Stimulated activated CD8-positive, alpha-beta memory T cell treated with anti-CD3 and anti-CD28 coated beads, Interleukin-15, amount 100 ng/mL, for 48 hours (primary cell): ENCODE measurements around the gene IGFN1.
A peak's percentile ranks its signal among the peaks of the same experiment; 100 is the strongest.

ENCODE experiments used
- DNase-seq, 2 donors: peaks; one replicate each; pipeline ENCODE4 v3.0.0-alpha.2; 2020; ENCODE audit warnings: low read depth in 2 of 2

IGFN1 gene

DNA sequence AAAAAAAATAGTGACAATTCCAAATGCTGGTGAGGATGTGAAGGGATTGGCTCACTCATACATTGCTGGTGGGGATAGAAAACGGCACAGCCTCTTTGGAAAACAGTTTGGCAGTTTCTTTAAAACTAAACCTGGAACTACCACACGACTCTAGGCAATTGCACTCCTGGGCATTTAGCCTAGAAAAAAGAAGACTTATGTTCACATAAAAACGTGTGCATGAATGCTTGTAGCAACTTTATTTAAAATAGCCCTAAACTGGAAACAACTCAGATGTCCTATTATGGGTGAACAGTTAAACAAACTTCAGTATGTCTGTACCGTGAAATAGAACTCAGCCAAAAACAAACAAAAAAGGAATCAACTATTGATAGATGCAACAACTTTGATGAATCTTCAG is 26.9 kb upstream of the IGFN1 start:
- no peak for DNase-seq

DNA sequence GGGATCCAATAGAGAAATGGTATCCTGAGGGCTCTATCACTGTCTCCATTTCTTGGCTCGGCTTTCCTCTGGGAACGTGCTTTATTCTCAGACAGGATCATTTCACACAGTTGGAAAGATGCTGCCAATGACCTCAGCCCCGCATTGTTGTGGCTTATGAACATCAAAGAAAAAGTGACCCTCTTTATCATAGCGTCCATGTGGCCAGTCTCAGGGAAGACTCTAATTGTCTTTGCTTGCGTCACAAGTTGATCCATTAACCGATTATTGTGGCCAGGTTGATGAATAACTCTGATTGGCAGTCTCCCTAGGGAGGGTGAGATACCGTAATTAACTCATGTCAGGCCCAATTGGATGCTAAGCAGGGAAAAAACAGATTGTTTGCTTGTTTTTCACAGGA is 26.0 kb upstream of the IGFN1 start:
- no peak for DNase-seq

DNA sequence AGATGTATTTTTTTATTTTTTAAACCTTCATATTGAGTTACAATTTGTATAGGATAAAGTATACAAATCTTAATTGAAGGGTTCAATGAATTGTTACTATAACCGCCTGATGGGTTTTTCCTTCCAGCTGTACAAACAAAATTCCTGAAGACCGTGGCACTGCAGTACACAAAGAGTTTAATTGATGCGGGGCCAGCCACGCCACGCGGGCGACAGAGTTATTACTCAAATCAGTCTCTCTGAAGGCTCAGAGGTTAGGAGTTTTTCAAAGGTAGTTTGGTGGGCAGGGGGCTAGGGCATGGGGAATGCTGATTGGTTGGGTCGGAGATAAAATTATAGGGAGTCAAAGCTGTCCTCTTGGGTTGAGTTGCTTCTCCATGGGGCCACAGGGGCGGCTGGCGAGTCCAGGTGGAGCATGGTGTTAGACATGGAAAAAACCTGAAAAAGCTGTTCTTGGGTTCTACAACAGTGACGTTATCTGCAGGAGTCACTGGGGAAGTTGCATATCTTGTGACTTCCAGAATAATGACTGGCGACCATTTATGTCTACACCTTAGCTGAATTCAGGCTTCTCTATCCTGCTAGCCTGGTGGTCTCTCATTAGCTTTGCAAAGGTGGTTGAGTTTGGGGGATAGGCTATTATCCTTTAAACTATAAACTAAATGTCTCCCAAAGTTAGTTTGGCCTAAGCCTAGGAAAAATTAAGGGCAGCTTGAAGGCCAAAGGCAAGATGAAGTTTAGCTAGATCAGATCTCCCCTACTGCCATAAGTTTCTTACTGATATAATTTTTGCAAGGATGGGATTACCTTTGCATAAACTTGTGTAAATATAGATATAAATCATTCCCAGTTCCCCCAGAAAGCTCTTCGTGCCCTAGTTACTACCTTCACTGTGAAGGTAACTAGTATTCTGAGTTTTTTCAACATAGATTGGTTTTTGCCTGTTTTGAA is 23.3 kb upstream of the IGFN1 start:
- DNase-seq: no peak

GRCh38 chr1:201169203-201169602 is 21.4 kb upstream of the IGFN1 start:
- DNase-seq: no peak

DNA sequence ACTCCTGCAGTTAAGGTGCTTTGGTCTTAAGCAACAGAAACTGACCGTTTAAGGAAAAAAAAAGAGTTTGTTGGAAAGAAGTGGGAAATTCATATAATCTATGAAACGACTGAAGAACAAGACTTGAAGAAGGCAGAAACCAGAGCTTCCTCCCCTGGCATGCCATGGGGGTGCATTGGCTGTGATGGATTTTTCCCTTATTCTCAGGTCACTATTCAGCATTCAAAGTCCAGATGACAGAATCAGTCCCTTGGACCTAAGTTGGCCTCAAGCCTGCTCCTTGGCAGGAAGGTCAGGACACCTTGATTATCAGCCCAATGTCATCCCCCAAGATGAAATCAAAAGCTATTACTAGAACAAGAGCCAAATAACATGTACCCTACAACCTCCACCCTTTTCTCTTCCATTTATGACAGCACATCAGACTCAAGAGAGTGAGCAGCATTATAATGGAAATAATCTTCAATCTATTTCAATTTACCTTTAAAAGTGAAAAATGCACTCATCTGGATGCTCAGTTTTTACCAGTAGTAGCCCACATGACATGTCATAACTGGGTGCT is 20.6 kb upstream of the IGFN1 start:
- no peak for DNase-seq

- DNase-seq: peak; percentile 81
These were observed 20.0 kb upstream of the IGFN1 start for GRCh38 chr1:201170533-201171062.

DNA sequence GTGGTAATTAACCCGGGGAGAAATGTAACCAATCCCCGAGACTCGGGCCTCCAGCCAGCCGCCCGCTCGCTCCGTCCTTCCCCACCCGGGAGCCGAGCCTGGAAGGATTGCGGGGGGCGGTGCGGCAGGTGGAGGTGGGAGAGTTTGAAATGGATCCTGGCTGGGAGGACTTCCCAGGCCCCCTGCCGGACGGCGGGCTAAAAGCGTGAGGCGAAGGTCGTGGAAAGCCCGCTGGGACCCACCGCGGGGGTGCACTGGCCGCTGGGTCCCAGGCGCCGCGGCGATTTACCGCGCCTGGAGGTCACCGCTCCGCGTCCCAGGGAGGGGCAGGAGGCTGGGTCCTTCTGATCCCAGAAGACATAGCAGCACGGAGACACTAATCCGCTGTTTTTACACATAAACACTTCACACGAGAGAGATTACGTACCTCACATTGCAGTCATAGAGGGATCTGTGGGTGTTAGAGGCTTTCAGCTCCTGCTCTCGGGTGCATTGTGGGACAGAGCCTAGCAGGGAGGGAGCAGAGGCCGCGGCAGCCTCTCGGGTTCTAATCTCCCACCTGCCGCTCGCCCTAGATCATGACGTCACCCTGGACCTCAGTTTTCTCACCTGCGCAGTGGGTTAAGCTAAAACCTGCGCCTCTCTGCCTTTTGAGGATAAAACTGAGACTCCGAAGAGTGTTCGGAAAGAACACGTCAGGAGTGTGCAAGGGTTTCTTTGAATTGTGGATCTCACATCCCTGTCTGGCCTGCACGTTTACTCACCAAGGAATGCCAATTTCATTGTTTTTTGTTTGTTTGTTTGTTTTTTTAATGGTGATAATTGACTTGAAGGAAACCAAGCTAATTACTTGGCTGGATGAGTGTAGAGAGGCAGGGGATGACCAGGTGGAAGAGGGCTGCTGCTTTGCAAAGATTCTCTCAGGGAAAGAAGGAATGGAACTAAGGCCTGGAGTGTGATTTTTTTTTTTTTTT is 19.3 kb upstream of the IGFN1 start:
- DNase-seq: peak; percentile 49 to 66

DNA sequence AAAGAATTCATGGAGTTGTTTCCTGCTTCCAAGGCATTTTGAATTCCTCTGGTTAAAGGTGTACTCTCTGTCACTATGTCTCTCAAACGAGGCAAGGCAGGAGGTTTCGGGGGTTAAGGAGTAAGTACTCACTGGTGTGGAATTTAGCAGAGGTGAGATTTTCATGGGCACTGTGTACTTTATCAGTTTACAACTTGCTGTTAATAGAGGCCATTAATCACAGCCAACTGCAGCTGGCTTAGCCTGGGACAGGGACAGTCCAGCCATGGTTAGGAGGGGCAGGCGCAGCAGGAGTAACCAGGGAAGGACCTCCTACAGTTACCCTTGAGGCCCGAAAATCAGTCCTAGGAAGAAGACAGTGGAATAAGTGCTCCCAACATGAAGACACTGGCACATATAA is 18.3 kb upstream of the IGFN1 start:
- no peak for DNase-seq

DNA sequence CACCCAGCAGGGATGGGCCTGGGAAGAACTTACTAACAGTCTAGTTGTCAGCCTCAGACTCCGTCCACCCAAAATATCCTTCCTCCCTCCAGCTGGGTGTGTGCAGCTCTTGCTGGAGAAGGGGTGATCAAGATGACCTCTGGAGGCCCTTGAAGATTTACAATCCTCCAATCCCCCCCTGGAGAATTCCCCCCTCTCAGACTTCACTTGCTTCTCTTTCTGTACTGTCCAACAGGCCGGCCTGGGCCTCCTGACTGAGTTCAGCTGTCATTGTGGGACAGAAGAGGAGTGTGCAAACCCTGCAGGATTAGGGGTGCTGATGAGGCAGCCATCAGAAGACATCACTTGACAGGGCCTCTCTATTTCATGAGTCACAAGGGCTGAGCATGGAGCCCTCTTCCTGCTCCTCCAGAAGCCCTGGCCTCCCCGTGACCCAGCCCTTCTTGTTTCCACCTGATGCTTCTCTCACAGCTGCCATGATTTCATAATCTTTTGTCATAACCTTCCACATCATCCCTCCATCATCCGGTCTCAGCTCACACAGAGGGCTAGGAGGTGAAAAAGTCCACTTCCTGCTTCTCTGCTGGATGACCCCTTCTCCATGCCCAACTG is 17.5 kb upstream of the IGFN1 start:
- no peak for DNase-seq

DNA sequence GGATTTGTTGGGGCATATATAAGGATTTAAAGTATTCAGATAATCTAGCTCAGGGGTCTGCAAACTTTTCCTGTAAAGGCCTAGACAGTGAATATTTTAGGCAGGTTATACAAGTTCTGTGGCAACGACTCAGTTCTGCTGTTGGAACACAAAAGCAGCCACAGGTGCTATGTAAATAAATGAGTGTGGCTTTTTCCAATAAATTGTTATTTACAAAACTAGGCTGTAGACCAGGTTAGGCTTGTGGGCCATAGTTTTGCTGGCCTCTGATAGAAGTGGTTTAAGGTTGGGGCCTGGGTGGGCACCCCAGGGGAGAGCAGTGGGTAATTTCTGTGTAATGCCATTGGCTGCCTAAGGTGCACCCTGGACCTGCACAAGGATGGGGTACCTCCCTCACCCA is 16.9 kb upstream of the IGFN1 start:
- no peak for DNase-seq

- no peak for DNase-seq
These were observed 14.7 kb upstream of the IGFN1 start for GRCh38 chr1:201175820-201176500.

GRCh38 chr1:201176940-201177339 is 13.7 kb upstream of the IGFN1 start:
- DNase-seq: no peak

- no peak for DNase-seq
These were observed 11.9 kb upstream of the IGFN1 start for GRCh38 chr1:201178718-201179117.

DNA sequence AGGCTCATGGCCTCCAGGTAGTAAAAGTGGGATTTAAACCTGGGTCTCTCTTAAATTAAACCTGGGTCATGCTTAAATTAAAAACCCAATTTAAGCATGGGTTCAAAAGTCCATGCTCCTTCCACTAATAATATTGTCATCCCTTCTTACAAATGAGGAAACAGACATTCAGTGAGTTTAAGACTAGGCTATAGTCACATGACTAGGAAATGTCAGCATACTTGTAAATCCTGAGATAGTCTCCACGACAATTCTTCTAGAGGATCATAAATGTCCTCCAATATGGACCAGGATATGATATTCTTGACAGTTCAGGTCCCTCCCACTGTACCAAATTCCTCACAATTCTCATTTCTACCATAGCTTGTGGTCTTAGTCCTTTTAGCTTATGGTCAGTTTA is 10.5 kb upstream of the IGFN1 start:
- no peak for DNase-seq

- no peak for DNase-seq
These were observed 9.7 kb upstream of the IGFN1 start for GRCh38 chr1:201180901-201181300.

DNA sequence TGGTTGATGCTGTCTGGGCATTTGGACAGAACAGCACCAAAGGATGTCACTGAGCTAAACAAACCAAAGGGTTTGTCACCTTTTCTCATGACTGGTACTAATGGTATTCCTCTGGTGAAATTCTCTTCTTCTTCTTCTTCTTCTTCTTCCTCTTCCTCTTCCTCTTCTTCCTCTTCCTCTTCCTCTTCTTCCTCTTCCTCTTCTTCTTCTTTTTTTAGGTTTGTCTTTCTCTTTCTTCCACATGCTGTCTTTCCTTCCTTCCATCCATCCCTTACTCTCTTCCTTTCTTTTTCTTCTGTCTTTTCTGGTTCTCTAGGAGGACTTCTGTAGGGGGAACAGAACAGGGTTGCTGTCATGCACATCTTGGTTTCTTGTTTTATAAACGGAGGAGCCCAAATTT is 9.3 kb upstream of the IGFN1 start:
- DNase-seq: no peak

DNA sequence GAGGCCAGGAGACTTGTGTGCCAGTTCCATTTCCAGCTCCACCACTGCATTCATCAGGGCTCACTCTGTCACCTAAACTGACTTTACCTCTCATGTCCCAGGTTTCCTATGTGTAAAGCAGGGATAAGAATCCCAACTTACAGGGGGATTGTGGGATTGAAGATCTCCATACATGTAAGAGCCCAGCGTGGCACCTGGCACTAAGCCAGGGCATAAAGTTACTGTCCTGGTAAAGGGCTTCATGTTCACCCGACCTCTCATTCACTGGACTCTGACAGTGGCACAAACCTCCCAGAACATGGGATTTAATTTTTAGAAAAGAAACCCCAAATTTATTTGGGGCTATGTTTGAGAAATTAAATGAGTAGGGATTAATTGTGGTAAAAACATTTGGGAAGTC is 8.9 kb upstream of the IGFN1 start:
- DNase-seq: no peak

DNA sequence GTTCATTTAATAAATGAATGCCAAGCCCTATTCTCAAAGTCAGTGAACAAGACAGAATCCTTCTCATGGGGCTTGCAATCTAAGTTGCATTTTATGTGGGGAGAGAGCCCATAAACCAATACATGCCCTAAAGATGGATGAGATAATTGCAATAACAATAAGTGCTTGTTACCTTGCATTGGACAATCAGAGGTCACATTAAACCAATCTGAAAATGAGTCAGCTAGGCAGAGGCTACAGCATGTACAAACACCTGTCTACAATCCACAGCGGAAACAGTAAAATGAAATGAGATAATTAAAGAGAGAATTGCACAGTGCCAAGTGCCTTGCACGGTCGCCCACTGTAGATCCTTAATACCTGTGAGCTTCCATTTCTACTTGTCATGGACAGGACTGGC is 7.4 kb upstream of the IGFN1 start:
- DNase-seq: no peak

DNA sequence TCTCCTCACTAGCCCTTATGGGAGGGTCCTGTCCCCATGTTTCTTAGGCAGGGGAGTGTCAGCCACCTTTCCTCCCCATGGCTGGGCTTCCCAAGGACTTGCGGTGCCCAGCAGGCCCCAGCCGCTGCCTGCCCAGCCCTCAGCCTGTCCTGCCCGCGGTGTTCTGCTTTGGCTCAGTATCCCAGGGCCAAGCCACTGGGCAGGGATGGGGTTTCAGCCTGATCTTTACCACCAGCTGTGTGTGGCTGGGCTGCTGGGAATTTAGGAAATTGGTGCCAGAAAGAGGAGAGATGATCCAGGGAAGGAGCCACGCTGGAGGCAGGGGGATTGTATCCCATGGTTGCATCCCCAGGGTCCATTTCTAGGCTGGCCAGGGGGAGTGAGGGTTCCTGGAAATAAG is 6.9 kb upstream of the IGFN1 start:
- DNase-seq: no peak

GRCh38 chr1:201184307-201185122 is 6.1 kb upstream of the IGFN1 start:
- DNase-seq: no peak
